HUDEP-2 (cell line): Measurements from ENCODE around the gene CLEC18B.
"Not testable (repeated sequence)": the region's sequence is repeated elsewhere in the genome, so short reads cannot be mapped to it uniquely, and the experiment has no call there.

Experiments
- DNase-seq, 76 experiments: peaks; one replicate each; lab custom pipeline; 2025; ENCODE audit not compliant: unreplicated experiment in 76 of 76; lab: John Stamatoyannopoulos, UW

Gene CLEC18B

DNA sequence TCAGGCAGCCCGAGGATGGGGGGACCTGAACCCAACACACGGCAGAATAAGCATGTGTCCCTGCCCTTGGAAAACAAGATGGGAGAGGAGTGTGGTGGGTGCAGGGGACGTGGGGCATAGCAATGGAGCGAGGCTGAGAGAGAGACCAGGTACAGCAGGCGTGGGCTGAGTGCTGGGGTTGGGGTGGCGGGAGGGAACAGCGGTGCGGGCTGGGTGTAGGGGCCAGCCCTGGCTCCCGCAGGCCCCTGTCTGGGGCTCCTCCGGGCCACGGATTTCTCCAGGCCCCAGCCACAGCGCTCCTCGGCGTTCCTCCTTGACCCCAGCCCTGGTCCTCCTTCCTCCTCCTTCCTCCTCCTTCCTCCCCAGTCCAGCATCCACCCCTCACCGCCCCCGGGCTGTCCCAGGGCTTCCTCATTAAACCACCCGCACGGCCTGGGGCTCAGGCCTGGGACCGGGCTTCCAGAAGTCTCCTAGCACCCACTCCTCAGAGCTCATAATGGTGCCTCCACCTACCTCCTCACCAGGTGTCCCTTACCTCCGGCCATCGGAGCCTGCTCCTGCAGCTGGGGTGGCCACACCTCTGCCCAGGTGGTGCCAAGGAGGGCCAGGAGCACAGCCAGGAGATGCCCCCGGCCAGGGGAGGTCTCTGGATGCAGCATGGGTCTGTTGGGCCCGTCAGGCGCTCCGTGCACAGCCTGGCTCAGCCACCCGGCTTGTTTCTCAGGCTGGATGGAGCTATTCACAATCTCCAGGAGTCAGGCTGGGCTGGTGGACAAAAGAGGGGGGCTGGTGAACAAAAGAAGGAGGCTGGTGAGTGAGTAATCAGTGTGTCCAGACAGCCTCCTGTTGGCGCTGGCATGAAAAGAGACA is at the start of gene CLEC18B:
Gene CLEC18B (minus strand): TSS at position 867 of the 870 bp plus-strand sequence. CDS start 208 bp downstream, at position 659.
- not testable (repeated sequence) for DNase-seq

DNA sequence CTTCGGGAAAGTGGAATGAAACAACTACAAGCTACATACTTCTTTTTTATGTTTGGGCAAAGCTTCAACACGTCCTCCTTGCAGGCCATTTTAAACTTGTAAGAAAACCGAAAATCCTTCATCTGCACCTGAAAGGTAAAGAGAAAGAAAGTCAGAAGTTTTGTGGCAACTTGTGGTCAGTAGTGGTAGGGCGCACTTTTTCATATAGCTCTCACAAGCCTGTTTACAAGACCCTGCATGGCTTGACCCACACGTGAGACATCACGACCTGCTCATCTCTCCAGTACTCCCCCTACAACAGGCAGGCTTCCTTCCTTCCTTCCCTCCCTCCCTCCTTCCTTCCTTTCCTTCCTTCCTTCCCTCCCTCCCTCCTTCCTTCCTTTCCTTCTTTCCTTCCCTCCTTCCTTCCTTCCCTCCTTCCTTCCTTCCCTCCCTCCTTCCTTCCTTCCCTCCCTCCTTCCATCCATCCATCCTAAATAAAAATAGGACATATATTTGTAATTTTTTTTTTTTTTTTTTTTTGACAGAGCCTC is 48.7 kb upstream of the CLEC18B start:
- DNase-seq, result no peak

DNA sequence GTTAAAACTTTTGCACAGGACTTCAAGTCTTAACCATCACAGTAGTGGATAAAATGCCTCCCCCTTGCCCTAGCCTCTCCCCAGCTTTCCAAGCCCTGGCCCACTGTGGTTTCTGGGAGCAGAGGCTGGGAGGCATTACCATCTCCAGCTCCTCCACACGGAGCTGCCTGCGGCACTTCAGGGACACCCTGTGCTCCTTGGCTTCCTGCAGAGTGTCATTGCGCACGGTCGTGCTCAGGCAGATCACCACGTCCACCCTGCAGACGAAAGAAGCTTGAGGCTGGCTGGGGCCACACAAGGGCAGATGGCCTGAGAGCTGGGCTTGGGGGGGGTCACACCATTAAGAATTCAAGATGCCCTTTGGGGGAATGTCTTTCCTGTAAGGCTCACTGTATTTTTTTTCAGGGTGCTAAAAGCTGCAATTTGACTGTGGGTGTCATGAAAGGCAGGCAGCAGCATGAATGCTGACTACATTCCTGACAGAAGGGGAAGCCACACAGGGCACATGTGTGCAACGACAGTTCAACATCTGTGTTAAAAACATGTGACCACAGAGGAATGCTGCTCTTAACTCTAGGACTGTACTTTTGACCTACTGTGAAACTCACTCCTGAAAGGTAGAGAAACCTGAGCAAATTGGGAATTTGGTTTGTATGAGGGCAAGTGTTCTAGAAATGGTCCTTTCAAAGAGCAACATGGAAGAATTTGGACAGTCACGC is 47.7 kb upstream of the CLEC18B start:
- DNase-seq, result no peak

DNA sequence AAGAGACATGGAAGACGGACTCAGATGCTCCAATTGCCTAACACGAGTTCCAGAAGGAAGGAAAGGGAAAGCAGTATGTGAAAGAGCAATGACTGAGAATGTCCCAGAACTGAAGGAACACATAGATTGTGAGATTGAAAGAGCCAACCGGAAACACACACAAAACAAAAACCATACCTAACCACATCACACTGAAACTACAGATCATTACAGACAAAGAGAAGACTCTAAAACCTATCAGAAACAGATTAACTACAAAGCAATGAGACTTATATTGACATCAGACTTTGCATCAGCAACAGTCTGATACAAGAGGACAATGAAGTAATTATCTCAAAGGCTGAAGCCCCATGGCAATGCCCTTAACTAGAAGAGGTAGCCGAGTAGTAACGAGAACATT is 45.6 kb upstream of the CLEC18B start:
- DNase-seq, result no peak

DNA sequence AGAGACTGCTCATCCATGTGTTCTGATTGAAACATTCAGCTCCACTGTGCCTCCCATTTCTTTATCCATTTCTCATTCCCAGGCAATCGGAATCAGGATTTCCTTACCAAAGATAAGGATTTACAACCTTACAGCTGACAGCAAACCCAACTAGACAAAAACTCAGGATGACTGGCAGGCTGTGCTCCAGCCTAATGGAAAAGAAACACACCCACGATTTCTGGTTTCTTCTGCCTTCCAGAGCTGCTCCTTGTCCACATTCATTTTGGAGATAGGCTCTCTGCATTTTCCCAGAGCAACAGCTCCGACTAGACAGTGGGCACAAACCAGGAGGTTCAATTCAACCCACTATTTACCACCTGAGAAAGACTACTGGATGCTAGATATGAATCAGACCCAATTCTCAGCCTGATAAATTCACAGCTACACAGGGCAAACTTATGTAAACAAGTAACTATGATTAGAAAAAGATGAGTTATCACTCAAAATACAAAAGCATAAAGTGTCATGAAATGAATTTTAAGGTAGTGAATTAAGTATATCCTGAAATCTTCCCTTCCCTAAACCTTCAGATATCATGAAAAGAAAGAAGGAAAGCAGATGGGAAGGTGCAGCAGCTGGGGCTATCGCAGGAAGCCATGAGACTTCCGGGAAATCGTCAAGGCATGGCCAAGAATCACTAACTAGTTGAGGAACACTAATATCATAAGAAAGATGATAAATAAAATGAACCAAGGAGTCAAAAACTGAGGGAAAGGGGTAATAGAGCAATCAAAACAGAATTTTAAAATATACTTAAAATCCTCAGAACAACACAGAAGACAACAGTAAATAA is 44.8 kb upstream of the CLEC18B start:
- no peak for DNase-seq

DNA sequence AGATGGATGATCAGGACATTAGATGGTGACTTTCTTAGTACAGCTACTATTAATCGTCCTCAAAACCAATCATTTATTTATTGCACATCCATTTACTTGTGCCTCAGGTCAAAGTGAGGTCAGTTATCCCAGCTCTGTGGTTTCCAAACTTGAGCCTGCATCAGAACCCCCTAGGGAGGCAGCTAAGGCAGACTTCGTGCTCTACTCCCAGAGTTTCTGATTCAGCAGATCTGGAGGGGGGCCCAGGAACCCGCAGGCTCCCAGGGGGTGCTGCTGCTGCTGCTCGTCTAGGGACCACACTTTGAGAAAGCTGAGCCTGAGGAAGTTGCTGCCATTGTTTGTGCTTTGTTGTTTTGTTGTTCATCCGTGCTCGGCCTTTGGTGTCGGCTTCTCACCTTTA is 44.0 kb upstream of the CLEC18B start:
- no peak for DNase-seq

DNA sequence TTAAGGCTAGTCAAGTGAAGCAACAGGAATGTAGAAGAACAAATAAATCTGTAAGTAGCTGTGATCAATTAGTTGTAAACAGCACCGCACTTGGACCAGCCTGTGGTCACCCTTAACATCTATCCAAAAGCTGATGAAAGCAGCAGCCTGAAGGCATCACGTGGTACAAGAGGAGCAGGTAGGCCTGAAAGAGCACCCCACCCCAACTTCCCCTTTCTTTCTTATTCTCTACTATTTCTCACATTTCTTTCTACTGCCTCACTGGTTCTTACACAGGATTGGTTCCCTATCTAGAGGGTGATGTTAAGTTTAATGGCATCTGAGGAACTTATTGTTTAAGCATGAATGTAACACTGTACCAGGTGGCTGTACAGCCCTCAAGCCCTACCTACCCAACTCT is 42.6 kb upstream of the CLEC18B start:
- DNase-seq, result no peak

DNA sequence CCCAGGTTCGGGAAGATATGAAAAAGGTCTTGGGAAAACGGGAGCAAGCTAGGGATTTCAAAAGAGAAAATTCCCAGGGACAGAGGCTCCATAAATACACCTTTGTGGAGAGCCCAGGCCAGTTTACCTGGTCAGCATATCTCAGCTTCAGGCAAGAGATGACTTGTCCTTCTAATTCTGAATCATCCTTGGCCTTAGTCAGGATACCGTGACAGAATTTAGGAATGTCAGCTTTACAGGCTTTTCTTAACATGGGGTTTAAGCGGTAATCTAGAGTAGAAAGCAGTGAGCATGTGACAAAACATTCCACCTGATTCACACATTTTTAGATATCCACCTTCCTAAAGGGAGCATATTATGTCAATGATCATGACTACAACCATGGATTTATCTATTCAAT is 41.1 kb upstream of the CLEC18B start:
- no peak for DNase-seq

DNA sequence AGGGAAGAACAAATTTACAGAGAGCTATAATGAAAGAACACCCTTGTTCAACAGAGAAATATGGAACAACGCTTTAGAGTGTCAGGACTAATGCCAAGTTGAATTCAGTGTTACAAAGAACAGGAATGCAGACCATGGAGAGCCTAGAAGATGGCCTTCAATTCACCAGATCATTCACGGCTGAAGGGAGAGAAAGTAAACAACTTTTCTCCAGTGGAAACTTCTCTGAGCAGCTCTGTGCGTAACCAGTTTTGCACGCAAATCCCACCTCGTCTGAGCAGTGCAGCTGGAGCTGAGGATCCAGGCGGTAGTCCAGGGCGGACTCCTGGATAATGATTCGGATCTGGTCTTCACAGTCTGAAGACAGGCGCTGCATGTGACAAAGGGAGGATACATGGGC is 40.5 kb upstream of the CLEC18B start:
- DNase-seq, result no peak

DNA sequence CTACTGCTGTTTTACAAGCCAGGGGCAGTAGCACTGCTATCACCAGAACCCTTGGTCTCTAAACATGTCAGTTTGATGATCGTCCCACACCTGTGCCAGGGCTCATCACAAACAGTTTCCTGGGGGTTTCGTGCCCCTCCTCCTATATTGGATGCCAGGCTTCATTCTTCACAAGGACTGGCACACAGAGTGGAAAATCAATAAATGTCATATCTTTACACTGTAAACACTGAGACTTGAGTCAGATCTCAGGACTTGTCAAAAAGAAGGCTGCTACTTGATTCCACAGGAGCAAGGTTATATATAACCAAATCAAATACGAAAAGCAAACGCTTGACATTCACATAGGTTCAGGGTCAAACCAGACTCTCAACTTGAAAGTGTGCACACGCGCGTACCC is 39.3 kb upstream of the CLEC18B start:
- no peak for DNase-seq

DNA sequence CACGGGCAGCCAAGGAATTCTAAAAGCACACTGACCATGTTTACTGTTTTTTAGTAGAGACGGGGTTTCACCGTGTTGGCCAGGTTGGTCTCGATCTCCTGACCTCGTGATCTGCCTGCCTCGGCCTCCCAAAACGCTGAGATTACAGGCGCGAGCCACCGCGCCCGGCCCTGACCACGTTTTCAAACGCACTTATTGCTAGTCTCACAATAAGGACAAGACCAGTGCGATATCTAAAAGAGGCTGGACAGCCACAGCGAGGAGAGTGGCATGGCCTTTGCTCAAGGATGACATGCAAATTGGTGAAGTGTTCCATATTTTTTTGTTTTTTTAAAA is 35.0 kb upstream of the CLEC18B start:
- DNase-seq, result no peak

DNA sequence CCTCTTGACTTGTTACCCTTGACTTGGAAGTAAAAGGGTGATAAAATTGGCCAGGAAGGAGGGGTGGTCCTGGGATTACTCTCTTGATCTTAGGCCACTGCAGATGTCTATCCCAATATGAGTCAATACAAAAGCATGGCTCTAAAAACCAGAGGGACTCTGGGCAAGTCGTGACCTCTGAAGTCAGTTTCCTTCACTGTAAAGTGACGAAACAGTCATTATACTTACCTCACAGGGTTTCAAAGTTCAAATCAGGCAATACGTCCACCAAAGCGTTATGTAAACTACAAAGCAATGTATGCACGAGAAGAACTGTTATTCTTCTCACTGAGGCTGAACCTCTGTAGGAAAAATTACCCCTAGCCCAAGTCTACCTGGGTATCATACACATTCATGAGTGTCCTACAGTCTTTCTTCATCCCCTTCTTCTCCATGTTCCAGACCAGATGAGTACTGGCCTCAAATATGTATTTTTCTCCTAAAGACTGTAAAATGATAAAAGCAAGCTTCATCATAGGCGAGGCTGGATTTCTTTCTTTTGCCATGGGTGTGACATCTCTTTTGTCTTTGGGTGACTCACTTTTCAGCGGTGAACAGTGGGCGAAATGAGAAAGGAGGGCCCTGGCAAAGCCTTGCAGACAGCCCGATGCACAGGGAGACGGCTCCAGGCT is 34.5 kb upstream of the CLEC18B start:
- no peak for DNase-seq

DNA sequence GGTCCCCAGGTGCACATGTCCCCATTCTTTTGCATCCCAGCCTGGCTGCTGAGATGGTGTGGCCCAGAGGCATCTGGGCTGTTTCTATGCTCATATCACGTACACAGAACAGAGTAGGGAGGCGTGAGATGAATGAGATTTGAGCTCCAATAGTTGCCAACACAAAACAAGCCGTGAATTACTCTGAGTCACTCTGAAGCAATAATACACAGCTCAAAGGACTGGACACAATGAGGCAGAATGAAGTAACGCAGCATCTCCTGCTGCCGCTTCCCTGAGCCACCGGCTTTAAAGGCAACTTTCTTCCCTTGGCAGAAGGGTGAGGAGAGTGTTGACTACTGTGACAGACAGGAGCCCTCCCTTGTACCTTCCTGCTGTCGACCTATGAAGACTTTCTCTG is 33.9 kb upstream of the CLEC18B start:
- no peak for DNase-seq

DNA sequence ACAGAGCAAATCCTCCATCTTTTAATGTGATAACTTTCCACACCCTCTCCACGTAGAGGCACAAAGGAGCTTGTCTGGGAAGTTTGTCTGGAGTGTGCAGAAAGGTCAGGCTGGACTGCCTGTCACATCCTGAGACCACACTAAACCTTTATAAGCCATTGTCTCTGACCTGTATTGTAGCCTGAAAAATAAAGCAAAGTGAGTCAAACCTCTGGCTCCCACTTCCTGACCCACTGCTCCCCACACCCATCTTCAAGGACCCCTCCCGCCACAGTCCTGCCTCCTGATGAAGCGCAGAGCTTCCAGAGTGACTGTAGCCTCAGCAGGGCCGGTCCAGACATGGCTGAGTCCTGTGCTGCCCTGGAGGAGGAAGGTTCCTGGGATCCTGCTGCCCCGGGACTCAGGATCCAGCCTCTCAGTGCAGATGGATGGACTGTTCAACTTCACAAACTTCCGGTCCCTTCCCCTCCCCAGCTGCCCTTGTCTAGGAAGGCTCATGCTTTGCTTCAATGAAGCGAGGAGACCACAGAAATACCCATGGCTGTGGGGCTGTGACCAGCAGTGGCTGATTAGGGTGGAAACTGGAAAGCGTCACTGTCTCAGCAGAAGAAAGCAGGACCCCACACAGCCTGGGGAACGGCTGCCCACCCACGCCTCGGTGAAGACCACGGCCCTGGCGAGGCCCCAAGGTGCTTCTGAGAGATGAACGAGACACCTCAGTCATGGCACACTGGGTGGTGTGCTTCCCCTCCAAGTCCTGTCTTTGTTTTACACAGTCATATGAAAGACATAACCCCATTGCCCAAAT is 30.9 kb upstream of the CLEC18B start:
- DNase-seq, result no peak

DNA sequence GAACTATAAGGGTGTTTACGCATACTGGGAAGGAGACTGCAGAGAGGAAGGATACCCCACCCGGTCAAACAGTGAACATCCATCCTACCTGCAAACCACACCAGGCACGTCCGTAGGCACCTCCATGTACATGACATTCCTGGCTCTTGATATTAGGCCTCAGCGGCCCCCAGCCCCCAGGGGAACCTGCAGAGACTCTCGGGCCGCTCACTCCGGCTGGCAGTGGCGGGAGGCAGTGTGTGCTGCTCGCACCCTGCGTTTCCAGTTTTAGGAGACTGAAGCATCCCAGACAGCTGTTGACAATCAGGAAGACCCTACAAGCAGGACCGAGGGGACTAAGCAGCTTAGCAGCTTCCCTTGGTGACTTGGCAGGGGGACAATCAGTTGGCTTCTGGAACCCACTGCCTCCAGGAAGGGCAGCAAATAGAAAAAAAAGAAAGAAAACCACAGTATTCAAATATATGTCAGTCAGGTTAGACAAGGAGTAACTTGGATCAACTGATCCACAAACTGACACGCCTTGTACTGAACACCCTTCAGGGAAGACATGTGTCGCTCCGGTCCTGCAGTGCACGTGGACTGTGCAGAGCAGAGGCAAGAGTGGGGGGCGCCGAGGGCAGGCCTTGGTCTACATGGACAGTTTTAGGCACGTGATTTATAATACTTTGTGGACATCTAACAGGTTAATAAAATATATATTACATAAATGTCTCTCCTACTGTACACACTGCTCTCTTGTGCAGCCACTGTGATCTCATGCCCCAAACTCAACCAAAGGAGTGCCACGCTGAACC is 29.9 kb upstream of the CLEC18B start:
- no peak for DNase-seq

DNA sequence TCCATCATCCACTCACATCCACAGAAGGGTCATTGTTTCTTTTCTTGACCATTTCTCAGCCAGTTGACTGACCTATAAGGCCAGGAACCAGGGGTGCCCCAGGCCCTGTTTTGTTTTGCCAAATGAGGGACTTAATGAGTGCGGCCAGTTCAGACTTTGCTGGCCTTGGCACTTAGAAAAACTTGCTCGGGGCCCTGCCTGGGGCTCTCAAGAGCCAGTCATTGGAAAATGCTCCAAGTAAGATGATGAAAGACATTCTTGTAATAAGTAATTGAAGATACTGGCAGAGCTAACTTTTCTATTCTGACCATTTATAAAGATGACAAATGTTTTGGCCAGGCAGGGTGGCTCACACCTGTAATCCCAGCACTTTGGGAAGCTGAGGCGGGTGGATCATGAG is 29.0 kb upstream of the CLEC18B start:
- DNase-seq, result no peak

DNA sequence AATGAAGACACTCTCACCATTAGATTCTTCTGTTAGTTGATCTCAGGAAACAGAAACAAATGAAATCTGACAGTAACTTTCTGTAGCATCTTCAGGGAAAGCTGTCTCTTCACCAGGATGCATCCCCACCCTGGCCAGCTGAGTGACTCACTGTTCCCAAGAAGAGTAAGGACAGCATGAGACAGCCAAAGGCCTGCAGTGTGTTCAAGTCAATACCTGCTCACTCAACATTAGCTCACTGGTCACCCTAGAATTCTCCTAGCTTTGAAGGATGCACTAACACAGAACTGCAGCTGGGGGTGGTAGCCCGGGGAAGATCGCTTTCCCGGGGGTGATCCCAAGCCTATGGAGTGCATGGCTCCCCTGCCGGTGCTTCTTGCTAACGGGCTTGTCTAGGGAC is 28.2 kb upstream of the CLEC18B start:
- DNase-seq, result no peak

DNA sequence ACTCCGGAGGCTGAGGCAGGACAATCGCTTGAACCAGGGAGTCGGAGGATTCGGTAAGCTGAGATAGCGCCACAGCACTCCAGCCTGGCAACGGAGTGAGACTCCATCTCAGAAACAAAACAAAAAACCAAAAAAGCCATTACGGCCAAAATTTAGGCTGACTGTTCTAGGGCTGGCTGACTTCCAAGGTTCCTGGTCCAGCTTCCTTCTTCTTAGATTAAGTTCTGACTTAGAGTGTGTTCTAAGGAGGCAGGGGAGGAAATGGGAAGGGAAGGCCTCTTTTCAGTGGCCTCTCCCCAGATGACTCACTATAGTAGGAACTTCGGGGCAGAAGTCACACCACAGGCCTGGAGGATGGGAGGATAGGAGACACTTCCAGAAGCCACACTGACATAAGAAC is 27.7 kb upstream of the CLEC18B start:
- no peak for DNase-seq

DNA sequence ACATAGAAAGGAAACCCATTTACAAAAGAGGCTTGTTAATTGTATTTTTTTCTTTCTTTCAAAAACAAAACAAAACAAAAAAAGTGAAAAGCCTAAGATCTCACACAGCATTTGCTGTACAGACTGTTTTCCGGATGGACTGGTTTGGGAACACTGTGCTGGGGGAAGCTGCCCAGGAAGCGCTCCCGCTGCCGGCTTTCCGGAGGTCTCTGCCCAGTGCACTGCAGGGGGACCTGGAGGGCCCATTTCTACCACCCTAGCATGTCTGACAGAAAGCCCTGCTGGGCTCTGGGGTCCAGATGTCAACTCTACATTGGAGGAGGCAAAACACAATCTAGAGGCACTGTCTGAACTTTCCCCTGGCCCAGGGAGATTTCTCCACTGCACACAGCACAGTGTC is 26.3 kb upstream of the CLEC18B start:
- no peak for DNase-seq
